Measurements from ENCODE around the gene JOSD2. TPM values are rescaled to one million over a fixed set of nuclear protein-coding genes. Genes with fewer than 3 reads are reported as not detected.
A peak's percentile ranks its signal among the peaks of the same experiment; 100 is the strongest.

JOSD2 gene
- total and polyA plus RNA-seq, 9 of the 15 experiments (the other 6 are each of a cell fraction or from before 2014, with no cell fraction given), result 0.06 to 14.4 (median 3.1) TPM

DNA sequence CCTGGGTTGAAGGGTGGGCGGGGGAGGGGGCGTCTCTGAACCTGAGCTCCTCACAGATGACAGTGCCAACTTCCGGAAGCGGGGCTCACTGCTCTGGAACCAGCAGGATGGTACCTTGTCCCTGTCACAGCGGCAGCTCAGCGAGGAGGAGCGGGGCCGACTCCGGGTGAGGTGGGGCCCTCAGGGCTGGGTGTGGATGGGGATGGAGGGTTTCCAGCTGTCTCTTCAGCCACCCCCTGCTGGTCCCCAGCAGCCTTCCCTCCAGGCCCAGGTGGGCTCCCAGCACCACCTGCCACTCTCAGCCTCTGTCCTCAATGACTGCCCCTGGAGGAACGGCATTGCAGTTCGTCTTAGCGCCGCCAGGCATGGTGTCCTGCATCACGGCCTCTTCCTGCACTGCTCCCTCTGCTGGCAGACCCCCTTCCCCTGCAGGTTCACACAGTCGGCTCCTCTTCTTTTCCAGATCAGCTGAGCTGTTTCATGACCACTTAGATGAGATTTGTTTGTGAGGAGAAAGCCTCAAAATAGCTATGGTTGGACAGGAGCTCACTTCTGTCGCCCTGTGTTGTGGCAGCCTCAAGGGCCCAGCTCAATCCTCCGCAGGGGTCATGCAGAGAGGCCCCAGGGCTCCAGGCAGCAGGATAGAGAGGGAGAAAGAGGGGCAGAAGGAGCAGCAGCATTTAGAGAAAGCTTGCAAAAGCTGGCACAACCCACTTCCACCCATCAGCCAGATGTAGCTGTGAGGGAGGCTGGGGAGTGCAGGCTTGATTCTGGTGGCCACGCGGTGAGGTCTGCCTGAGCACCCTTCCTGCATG is 31.9 kb downstream of the JOSD2 start (continued):
- TF ChIP-seq PATZ1 (CRISPR knock-in tag; IDR thresholded peaks at IDR 0.05; ENCODE audit: borderline replicate concordance), result no peak
- TF ChIP-seq HMG20B (CRISPR knock-in tag; IDR thresholded peaks at IDR 0.05), result no peak
- TF ChIP-seq SMAD4 (CRISPR knock-in tag; conservative IDR thresholded peaks at IDR 0.05), result no peak
- TF ChIP-seq ZNF24 (IDR thresholded peaks at IDR 0.05), result no peak
- TF ChIP-seq PHB2 (IDR thresholded peaks at IDR 0.05; ENCODE audit: low read depth), result no peak
- TF ChIP-seq JUND (IDR thresholded peaks at IDR 0.05; ENCODE audit: borderline replicate concordance, low read depth, low read length), result peak; percentile 41; the same call in 1 of the 2 replicates
- TF ChIP-seq JUND (tag; IDR thresholded peaks at IDR 0.05; ENCODE audit: borderline replicate concordance, low read depth, low read length), result no peak
- TF ChIP-seq, protein P1, sequence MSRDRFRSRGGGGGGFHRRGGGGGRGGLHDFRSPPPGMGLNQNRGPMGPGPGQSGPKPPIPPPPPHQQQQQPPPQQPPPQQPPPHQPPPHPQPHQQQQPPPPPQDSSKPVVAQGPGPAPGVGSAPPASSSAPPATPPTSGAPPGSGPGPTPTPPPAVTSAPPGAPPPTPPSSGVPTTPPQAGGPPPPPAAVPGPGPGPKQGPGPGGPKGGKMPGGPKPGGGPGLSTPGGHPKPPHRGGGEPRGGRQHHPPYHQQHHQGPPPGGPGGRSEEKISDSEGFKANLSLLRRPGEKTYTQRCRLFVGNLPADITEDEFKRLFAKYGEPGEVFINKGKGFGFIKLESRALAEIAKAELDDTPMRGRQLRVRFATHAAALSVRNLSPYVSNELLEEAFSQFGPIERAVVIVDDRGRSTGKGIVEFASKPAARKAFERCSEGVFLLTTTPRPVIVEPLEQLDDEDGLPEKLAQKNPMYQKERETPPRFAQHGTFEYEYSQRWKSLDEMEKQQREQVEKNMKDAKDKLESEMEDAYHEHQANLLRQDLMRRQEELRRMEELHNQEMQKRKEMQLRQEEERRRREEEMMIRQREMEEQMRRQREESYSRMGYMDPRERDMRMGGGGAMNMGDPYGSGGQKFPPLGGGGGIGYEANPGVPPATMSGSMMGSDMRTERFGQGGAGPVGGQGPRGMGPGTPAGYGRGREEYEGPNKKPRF (IDR thresholded peaks at IDR 0.05; ENCODE audit: low read depth, low read length), result no peak
- TF ChIP-seq, protein P2, sequence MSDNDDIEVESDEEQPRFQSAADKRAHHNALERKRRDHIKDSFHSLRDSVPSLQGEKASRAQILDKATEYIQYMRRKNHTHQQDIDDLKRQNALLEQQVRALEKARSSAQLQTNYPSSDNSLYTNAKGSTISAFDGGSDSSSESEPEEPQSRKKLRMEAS (CRISPR knock-in tag; IDR thresholded peaks at IDR 0.05), result 0 out of 2 replicates have a peak, but pooled peaks have one; percentile 10
- 0 out of 2 replicates have a peak, but pooled peaks have one; percentile 62 for TF ChIP-seq MED1 (CRISPR knock-in tag; IDR thresholded peaks at IDR 0.05; ENCODE audit: borderline replicate concordance)
- TF ChIP-seq ZEB2 (IDR thresholded peaks at IDR 0.05), result no peak
- TF ChIP-seq, protein P3, sequence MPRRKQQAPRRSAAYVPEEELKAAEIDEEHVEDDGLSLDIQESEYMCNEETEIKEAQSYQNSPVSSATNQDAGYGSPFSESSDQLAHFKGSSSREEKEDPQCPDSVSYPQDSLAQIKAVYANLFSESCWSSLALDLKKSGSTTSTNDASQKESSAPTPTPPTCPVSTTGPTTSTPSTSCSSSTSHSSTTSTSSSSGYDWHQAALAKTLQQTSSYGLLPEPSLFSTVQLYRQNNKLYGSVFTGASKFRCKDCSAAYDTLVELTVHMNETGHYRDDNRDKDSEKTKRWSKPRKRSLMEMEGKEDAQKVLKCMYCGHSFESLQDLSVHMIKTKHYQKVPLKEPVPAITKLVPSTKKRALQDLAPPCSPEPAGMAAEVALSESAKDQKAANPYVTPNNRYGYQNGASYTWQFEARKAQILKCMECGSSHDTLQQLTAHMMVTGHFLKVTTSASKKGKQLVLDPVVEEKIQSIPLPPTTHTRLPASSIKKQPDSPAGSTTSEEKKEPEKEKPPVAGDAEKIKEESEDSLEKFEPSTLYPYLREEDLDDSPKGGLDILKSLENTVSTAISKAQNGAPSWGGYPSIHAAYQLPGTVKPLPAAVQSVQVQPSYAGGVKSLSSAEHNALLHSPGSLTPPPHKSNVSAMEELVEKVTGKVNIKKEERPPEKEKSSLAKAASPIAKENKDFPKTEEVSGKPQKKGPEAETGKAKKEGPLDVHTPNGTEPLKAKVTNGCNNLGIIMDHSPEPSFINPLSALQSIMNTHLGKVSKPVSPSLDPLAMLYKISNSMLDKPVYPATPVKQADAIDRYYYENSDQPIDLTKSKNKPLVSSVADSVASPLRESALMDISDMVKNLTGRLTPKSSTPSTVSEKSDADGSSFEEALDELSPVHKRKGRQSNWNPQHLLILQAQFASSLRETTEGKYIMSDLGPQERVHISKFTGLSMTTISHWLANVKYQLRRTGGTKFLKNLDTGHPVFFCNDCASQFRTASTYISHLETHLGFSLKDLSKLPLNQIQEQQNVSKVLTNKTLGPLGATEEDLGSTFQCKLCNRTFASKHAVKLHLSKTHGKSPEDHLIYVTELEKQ (CRISPR knock-in tag; IDR thresholded peaks at IDR 0.05), result no peak
